Measurements from ENCODE around the gene ASAH2. TPM values are rescaled to one million over a fixed set of nuclear protein-coding genes. Genes with fewer than 3 reads are reported as not detected.

The ASAH2 gene
- total RNA-seq, 4 donors from 2014 or later, result 2.4 to 6.1 (median 4.6) TPM

DNA sequence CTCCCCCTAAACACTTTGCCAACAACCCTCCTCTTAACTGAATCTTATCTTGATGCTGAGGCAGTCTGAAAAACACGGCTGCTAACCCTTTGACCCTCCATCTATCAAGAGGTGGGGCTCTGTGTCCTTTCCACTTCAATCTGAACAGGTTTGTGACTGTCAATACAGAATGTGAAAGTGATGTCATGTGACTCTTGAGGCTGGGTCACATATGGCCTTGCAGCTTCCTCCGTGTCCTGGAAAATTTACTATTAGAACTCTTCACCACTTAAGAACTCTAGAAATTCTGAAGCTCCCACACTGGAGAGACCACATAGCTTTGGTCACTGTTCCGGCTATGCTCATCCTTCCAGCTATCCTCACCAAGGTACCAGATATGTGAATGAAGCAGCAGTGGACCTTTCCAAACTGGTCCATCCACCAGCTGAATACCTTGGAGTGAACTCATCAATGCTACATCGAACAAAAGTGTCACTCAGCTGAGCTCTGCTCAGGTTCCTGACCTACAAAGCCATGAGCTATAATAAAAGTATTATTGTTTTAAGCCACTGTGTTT lies 30.7 kb upstream of the ASAH2 start:
- Histone ChIP-seq H3K4me1 (peaks cover 9% of the 10 kb centered on the region), H3K36me3 (no peaks in the 10 kb centered on the region), H3K4me3 (no peak overlapping the region), H3K27ac (no peak overlapping the region), H3K9me3 (no peaks in the 10 kb centered on the region), H3K27me3 (no peaks in the 10 kb centered on the region)
- DNase-seq (ENCODE audit: low spot score in 2 of 2), result no peak
- WGBS, result 81% methylated on average over 4 of the region's 4 CpGs
- TF ChIP-seq CTCF (IDR thresholded peaks at IDR 0.05), result no peak
- TF ChIP-seq EP300 (IDR thresholded peaks at IDR 0.05), result no peak
- TF ChIP-seq POLR2A (IDR thresholded peaks at IDR 0.05), result no peak
- no peak for TF ChIP-seq POLR2AphosphoS5 (IDR thresholded peaks at IDR 0.05)

GRCh38 chr10:50281210-50281966 lies 30.1 kb upstream of the ASAH2 start:
- H3K36me3 ChIP-seq, result no peaks in the 10 kb centered on the region
- no peaks in the 10 kb centered on the region for H3K9me3 ChIP-seq
- H3K27me3 ChIP-seq, result no peaks in the 10 kb centered on the region
- H3K4me1 ChIP-seq, result peaks cover 4% of the 10 kb centered on the region
- no peak for TF ChIP-seq CTCF (IDR thresholded peaks at IDR 0.05)
- TF ChIP-seq EP300 (IDR thresholded peaks at IDR 0.05), result no peak
- no peak for TF ChIP-seq POLR2AphosphoS5 (IDR thresholded peaks at IDR 0.05)
- TF ChIP-seq POLR2A (IDR thresholded peaks at IDR 0.05), result no peak
- H3K27ac ChIP-seq, result no peak overlapping the region
- DNase-seq (ENCODE audit: low spot score in 2 of 2), result no peak
- H3K4me3 ChIP-seq, result no peak overlapping the region
- WGBS, result 86% methylated on average over 8 of the region's 8 CpGs

DNA sequence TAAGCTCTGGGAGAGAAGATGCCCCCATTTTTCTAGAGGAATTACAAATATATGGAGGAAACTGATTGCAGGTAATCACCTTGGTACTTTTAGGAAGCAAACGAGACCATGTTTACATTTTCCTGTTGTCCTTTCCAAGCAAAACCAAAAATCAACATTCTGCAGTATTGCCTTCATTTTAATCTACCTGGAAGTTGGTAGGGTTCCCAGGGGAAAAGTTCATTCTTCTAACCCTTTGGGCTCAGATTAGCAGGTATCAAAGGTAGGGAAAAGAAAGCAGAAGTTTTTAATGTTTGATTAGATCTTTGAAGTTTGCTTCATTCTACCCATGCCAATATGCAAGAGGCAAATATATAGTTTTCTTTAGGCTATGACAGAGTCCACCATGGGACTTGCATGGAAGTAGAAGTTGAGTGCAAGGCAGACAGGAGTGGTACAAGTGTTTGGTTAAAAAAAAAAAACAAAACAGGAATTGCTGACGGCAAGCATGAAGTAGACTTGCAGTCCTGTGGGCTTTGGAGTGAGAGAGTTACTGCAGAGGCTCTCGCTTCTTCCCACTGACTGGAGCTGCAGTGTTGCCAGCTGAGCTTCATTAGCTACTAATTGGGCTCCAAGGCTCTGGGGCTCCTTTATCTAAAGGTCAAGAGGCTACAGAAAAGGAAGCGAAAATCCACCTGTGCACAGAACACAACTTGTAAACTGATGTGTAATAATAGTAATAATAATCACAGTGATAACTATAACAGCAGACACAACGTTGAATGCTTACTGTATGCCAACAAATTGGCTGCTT lies 28.9 kb upstream of the ASAH2 start:
- Histone ChIP-seq H3K27ac (no peak overlapping the region), H3K4me1 (no peaks in the 10 kb centered on the region), H3K9me3 (no peaks in the 10 kb centered on the region), H3K4me3 (no peak overlapping the region), H3K27me3 (no peaks in the 10 kb centered on the region), H3K36me3 (no peaks in the 10 kb centered on the region)
- TF ChIP-seq POLR2AphosphoS5 (IDR thresholded peaks at IDR 0.05) (no peak), EP300 (IDR thresholded peaks at IDR 0.05) (no peak), POLR2A (IDR thresholded peaks at IDR 0.05) (no peak), CTCF (IDR thresholded peaks at IDR 0.05) (no peak)
- no peak for DNase-seq (ENCODE audit: low spot score in 2 of 2)
- WGBS, result 67% methylated on average over 5 of the region's 5 CpGs

DNA sequence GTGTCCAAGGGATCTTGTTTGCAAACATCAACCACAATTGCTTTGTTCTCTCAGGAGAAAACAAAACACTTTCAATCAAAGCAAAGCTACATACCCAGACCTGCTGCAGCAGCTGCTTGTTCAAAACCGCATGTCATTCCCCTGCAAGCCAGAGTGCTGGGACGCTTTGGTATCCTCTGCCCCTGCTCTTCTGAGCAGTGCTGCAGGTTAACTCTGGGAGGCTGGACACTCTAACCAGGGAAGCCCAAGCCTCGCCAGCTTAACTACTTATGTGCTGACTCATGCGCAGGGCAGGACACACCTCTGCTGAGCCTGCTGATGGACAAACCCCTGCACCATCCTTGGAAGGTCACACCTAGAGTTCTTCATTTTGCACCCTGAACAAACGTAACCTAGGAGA lies 28.2 kb upstream of the ASAH2 start:
- WGBS, result 70% methylated on average over 5 of the region's 5 CpGs

More for the DNA sequence above, 28.2 kb upstream of the ASAH2 start:
- Histone ChIP-seq H3K27me3 (no peaks in the 10 kb centered on the region), H3K9me3 (no peaks in the 10 kb centered on the region), H3K36me3 (no peaks in the 10 kb centered on the region), H3K4me3 (no peak overlapping the region), H3K4me1 (no peaks in the 10 kb centered on the region), H3K27ac (no peak overlapping the region)
- no peak for DNase-seq (ENCODE audit: low spot score in 2 of 2)
- TF ChIP-seq EP300 (IDR thresholded peaks at IDR 0.05) (no peak), CTCF (IDR thresholded peaks at IDR 0.05) (no peak), POLR2A (IDR thresholded peaks at IDR 0.05) (no peak), POLR2AphosphoS5 (IDR thresholded peaks at IDR 0.05) (no peak)

All from suprapubic skin (tissue), 4 donors.